ENCODE measurements around the gene PROSER3.
"Not testable (repeated sequence)": the region's sequence is repeated elsewhere in the genome, so short reads cannot be mapped to it uniquely, and the experiment has no call there.

PROSER3 gene

DNA sequence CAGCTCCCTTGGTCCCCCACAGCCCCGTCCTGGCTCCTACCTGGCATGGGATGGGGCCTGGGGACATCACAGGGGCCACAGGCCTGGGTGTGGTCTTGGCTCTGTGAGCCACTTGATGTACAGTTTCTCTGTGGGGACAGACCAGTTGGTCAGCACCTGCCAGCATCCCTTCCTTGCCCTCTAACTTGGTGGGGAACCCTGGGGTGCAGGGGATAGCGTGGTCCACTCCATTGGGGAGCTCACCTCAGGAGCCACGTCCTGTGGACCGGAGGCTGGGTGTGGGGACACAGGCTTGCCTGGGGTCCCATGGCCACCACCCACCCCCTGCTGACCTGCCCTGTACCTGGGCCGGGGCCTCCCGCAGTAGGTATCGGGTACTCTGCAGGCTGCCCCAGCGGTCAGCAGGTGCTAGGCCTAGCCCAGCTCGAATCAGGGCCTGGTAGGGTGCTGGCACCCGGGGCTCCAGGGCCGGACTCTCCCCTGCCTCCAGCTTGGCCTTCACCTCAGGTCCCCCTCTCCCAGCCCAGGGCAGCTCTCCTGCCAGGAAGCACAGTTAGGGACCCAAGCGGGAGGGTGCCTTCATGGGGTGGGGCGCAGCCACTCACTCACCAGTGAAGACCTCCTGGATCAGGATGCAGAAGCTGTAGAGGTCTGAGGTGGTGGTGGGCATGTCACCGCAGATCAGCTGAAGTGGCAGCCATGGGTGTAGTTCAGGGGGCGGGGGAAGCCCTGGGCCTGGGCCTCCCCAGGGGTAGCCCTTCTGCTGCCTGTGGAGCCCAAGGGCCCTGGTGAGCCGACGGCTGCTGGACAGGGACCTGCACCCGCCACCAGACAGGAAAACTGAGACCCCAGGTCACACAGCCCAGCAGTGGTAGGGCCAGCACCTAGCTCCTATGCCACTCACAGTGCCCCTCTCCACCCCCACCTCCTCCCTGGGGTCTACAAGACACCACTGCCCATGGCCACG, 32.3 kb downstream of the PROSER3 start:
- no peak for DNase-seq (ENCODE audit: low read depth, low spot score)

DNA sequence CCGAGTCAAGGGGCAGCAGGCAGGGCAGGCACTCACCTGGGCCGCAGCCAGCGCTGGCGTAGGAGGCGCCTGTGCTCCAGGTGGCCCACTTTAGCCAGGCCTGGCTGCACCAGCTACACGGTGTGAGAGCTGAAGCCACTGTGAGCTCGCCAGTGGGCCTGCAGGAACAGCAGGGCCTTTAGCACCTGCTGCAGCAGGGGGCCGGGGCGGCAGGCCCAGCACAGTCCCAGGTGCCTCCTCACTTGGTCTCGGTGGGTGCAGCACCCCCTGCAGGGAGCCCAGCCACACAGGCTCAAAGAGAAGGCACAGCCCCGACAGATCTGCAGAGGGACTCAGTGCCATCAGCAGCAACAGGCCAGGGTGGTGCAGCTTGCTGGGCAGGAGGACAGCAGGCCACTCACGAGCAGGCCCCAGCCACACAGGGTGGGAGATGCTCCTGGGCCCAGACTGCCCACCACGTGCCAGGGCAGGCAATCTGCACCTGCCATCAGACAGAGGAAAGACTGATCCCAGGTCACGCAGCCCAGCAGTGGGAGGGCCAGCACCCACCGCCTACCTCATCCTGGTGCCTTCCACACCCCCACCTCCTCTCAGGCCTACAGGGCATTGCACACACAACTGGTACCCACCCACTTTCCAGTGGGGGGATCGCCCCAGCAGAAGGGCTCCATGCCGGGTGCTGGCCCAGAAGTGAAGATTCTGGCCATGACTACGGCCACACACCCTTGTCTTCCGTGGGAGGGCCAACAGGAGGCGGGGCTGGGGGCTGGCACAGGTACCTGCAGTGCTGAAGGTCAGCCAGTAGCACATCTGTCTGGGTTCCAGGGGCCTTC, 33.2 kb downstream of the PROSER3 start:
- DNase-seq (ENCODE audit: low read depth, low spot score): no peak

DNA sequence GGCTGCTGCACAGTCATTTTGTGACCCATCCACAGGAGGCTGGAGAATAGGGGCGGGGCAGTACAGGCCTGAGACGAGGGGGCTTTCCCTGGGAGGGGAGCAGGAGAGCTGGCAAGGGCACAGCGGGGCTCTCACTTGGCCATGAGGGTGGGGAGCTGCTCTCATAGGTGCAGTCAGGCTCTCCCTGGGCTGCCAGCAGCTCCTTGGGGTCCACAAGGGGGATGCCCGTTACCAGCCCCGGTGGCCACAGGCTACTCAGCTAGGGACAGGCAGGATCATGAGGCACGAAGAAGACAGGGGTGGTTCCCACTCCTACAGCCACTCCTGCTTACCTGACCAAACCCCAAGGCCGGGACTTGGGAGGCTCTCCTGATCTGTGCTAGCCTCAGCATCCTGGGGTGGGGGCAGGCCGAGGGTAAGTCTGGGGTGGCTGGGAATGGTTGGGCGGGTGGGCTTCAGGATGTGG, 33.9 kb downstream of the PROSER3 start:
- no peak for DNase-seq (ENCODE audit: low read depth, low spot score)

DNA sequence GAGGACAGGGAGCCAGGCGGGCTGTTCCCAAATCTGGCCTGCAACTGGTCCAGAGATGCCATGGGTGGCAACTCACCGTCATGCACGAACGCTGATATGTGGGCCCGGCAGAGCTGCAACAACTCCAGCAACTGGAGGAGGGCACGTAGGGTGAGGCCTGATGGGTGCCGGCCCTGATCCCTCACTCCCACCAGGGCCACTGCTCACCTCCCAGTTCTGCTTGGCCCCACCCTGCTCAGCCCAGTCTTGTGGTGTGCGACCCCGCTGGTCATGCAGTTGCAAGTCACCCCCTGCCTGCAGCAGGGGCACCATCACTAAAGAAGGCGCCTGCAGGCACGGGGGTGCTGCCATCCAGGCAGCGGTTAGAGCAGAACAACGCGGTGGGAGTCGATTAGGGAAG, 34.3 kb downstream of the PROSER3 start:
- DNase-seq (ENCODE audit: low read depth, low spot score): no peak

DNA sequence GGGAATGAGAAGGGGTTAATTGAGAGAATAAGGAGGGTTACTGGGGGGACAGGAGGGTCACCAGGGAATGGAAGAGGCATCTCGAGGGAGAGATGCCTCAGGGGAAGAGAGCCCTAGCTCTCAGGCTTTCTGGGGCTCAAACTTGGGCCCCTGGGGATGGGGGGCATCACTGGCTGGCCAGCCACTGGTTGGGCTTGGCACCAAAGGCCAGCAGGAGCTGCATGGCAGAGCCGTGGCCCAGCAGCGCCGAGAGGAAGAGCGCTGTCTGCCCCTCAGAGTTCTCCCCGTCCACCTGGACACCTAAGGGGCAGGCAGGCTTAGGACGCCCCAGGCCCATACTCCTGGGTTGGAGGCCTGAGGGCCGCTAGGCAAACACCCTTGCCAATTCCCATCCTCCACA, 34.9 kb downstream of the PROSER3 start:
- no peak for DNase-seq (ENCODE audit: low read depth, low spot score)

DNA sequence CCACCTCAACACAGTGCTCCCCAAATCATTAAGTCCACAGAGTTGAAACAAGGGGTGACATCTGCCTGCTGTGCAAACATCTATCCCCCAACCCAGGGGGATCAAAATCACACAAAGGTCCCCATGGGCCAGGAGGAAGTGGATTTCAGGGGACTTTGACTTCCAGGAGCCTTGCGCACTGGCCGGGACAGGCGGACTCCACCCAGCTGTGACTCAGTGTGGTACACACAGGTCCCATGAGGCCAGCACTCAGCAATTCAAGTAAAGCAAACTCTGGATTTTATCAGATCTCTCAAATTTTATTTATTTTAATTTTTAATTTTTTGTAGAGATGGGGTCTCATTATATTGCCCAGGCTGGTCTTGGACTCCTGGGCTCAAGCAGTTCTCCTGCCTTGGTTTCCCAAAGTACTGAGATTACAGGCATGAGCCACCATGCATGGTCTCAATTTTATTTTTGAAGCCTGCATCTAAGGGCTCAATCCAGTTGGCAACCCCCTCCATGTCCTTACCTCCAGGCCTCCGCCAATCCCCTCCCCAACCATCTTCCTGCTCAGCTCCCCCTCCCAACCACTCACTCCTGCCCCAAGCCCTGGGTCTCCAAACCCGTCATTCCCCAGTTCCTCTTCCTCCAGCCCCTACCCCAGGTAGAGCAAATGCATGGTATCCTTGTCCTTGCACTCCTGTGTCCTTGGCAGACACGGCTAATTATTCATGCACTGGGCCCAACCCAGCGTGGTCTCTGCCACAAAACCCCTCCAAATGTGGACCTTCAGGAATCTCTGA, 35.6 kb downstream of the PROSER3 start:
- no peak for DNase-seq (ENCODE audit: low read depth, low spot score)

DNA sequence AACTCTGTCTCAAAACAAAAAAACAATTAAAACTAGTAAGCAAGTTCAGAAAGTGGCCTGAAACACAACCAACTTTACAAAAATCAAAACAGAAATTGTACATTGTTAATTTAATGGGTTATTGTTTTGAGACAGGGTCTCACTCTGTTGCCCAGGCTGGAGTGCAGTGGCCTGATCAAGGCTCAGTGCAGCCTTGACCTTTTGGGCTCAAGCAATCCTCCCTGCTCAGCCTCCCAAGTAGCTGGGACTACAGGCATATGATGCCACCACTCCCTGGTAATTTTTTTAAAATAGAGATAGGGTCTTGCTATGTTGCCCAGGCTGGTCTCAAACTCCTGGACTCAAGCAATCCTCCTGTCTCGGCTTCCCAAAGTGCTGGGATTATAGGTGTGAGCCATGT, 37.6 kb downstream of the PROSER3 start:
- not testable (repeated sequence) for DNase-seq (ENCODE audit: low read depth, low spot score)

DNA sequence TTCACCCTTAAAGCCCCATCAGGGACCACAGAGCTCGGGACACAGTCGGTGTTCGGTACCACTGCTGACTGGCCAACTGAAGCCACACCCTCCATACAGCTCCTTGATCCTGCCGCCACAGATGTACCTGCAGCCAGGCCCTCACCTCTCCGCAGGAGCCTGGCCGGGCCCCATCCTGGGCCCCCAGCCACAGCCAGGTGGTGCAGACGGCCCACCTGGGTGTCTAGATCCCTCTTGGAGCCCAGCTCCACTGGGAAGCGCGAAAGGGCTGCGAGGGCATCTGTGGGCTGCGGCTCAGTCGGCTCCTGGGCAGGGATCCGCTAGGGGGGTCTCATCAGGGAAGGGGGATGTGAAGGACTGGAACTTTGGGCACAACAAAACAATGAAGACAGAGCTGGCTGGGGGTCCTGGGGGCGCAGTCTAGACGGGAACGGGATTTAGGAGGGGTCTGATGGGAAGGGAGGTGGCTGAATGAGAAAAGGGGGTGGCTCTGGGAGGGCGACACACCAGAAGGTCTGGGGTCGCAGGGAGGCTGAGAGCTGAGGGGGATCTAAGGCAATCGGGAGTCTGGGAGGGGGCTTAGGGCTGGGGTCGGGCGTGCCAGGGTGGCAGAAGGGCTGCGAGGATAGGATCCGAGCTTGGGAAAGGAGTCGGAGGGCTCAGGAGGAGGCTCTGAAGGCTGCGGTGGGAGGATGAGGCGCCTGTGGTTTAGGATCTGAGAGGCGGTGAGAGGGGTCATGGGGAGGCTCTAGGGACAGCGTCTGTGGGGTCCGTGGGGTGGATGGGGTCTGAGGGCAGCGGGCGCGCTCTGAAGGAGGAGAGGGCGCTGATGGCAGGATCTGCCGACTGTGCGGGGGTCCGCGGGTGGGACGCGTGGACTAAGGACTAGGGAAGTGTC, 38.9 kb downstream of the PROSER3 start:
- no peak for DNase-seq (ENCODE audit: low read depth, low spot score)

DNA sequence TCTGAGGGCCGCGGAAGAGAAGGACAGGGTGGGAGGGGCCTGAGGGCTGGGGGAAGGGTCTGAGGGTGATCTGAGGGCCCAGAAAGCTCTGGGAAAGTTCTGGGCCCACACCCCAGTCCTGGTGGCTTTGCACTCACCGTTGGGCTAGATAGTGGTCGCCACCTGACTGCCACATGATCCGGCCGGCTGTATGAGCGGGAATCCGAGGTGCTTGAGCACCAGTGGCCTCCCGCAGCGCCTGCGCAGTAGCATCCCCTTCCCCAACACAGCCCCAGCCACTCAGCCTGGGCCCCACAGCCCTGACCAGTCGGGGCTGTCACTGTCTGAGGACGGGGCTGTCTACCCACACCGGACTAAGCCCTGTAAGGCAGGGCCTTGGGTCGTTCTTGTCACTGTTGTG, 39.7 kb downstream of the PROSER3 start:
- no peak for DNase-seq (ENCODE audit: low read depth, low spot score)

DNA sequence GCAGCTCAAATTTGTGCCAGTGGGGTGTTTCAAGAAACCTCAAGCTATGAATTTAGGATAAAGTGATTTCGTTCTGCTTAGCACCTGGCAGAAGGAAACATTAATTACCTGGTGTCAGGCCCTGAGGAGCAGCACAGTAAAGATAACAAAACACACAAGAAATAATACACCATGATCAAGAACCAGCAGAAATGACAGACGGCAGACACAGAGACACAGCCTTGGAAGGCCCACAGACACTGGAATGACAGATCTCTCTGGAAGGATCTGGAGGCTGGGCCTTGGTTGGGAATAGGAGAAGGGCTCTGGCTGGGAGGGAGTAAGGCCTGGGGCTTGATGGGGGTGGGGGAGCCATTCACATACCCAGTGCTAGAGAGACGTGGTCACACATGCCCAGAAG, 43.9 kb downstream of the PROSER3 start:
- DNase-seq (ENCODE audit: low read depth, low spot score): no peak

DNA sequence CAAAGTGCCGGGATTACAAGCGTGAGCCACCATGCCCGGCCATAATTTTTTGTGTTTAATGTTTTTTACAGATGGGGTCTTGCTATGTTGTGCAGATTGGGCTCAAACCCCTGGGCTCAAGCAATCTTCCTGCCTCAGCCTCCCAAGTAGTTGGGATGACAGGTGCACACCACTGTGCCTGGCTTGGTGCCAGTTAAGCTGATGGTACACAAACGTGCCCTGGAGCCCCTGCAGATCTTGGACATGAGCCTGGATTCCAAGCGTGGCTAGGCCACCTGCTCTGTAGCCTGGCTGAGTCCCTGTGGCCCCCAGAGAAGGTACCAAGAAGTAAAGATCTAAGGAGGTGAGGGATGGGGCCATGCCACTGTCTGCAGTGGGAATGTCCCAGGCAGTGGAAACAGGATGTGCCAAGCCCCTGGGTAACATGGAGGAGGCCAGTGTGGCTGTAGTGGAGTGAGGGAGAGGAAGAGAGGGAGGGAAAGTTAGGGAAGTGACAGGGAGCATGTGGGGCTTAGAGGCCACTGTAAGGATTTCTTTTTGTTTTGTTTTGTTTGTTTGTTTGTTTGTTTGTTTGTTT, 47.6 kb downstream of the PROSER3 start:
- DNase-seq (ENCODE audit: low read depth, low spot score): no peak

DNA sequence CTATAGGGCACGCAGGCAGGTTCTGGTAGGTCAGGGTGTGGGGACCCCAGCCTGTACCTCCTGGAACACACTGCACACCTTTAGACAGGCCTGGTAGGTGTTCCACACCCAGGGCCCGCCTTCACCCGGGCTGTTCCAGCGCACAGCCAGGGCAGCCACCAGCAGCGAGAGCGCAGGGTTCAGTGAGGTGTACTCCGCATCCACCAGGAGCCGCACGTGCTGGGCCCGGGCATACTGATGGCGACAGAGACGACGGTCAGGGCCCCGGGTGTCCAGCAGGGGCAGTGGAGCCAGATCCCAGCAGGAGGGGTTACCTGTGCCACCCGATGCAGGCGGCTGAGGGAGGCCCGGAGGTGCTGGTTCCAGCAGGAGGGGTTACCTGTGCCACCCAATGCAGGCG, 48.6 kb downstream of the PROSER3 start:
- DNase-seq (ENCODE audit: low read depth, low spot score): no peak

DNA sequence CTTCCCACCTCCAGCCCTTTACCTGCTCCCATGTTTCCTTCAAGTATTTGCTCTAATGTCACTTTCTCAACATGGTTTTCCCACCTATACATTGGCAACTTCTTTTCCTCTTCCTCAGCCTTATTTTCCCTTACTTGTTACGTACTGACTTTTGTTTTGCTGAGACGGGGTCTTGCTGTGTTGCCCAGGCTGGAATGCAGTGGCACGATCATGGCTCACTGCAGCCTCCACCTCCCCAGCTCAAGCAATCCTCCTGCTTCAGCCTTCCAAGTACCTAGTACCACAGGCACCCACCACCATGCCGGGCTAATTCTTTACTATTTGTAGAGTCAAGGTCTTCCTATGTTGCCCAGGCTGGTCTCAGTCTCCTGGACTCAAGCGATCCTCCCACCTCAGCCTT, 49.7 kb downstream of the PROSER3 start:
- DNase-seq (ENCODE audit: low read depth, low spot score): no peak

DNA sequence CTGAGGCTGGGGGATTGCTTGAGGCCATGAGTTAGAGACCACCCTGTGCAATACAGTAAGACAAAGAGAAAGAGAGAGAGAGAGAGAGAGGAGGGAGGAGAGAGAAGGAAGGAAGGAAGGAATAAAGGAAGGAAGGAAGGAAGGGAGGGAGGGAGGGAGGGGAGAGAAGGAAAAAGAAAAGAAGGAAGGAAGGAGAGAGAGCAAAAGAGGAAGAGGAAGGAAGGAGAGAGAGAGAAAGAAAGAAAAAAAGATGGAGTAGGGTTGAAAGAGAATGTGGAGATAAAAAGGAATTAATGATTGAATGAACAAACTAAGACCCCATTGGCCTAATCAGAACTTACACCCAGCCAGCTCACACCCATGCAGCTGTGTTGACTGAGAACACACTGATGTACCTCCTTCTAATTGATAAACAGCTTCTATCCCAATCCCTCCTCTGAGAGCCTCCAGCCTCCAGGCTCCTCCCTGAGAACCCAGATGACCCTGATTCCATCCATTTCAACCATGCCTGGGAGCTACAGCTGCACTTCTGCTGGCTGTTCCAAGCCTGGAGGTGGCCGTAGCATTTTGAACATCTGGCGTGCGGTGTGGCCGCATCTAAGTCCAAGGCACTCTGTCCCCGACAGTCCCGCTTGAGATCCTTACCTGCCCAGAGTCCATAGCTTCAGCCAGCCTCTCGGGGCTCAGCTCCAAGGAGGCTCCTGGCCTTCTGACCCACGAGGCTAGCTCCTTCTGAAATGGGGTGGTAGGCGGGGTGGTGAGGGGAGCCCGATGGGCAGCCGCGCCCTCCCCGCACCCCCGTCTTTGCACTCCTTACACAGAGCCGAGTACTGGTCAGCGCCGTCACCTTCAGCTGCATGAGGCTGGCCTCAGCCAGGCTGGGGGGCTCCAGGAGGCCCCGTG, 53.6 kb downstream of the PROSER3 start:
- no peak for DNase-seq (ENCODE audit: low read depth, low spot score)

DNA sequence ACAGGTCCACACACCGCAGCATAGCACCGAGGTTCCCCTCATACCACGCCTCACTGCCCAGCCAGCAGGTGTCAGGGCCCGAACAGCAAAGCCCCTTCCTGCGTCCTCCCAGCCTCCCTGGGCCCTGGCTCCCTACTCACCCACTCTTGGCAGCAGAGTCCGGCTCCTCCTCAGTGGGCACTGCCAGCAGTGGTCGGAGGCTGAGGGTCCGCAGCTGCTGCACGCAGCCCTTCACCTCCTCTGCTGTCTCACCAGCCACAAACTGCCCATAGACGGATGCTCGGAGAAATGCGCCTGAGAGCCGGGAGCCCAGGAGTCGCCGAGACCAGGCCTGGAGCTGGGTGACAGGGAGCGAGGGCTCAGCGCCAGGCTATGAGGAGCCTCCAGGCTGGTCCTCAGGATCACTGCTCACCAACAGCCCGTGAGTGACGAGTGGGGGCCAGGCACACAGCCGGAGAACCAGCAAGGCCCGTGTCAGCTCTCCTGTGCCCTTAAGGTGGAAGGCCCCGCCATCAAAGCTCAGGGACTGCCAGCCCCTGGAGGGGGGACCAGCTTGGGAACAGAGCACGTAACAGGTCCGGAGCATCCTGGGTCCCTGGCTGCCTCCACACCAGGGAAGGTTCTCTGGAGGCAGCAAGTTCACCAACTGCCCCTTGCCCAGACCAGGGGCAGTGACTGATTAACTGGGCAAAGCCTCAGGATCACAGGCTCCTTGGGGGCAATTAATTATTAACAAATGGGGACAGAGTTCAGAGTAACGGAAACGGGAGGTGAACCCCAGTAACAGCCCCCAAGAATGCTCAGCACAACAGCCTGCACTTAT, 54.5 kb downstream of the PROSER3 start, which contains the start of gene PRODH2:
Gene PRODH2 (minus strand): TSS at position 626 of the 823 bp plus-strand sequence. CDS start 40 bp downstream, at position 586.
- no peak for DNase-seq (ENCODE audit: low read depth, low spot score)

DNA sequence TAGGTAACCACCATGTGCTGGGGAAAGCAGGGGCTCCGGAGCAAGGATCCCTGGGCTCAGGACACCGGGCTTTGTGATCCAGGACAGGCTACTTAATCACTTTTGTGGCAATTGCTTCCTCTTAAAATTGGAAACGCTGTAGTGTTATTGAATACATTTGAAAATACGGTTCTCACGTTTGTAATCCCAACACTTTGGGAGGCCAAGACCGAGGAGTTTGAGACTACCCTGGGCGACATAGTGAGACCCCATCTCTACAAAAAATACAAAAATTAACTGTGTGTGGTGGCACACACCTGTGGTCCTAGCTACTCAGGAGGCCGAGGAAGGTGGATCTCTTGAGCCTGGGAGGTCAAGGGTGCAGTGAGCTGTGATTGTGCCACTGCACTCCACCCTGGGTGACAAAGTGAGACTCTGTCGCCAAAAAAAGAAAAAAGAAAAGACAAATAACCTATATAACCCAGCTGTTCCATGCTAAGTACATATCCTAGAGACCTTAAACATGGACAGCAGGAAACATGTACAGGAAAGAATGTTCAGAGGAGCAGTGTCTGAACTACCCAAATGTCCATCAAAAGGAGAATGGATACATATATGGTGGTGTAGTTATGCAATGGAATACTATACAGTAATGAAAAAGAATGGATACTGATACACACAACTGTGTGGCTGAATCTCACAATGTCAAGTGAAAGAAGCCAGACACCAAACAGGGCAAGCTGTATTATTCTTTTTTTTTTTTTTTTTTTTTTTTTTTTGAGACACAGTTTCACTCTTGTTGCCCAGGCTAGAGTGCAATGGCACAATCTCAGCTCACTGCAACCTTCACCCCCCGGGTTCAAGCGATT, 55.3 kb downstream of the PROSER3 start:
- no peak for DNase-seq (ENCODE audit: low read depth, low spot score)

DNA sequence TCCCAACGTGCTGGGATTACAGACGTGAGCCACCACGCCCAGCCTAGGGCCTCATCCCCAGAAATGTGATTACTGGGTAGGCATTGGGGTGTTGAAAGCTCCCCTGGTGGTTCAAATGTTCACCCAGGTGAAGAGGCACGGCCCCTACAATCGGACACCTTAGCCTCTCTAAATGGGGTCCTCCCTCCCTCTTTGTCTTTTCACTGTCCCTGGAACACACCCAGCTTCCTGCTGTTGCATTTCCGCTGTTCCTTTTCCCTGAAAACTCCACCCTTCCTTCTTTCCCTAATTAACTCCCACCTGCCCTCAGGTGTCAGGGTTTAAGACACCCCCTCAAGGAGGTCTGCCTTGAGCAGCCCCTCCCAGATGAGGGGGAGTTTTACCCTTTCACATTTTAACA, 58.3 kb downstream of the PROSER3 start:
- DNase-seq (ENCODE audit: low read depth, low spot score): no peak
